Measurements from ENCODE around the gene PRPSAP1. TPM values are rescaled to one million over a fixed set of nuclear protein-coding genes. Genes with fewer than 3 reads are reported as not detected.

PRPSAP1 gene
- total and polyA plus RNA-seq, 7 experiments from 2014 or later, result 19.6 to 59.1 (median 53.3) TPM

- Histone ChIP-seq H3K36me3 (ENCODE audit: control insufficient read depth in 2 of 3, insufficient read depth in 3 of 3, low read length in 3 of 3) (no peaks in the 10 kb centered on the region), H3K27ac (ENCODE audit: low read depth, low read length) (no peak overlapping the region), H3K9me3 (ENCODE audit: control insufficient read depth in 2 of 3, low read length in 3 of 3) (no peaks in the 10 kb centered on the region), H3K27me3 (ENCODE audit: control insufficient read depth in 2 of 2, insufficient read depth in 2 of 2, low read length in 2 of 2) (no peaks in the 10 kb centered on the region), H3K4me1 (ENCODE audit: control insufficient read depth in 2 of 2, insufficient read depth in 2 of 2, low read length in 2 of 2) (no peaks in the 10 kb centered on the region), H3K4me3 (ENCODE audit: low read length) (no peak overlapping the region)
- peaks cover 0 to 2% (median 0%) of the 10 kb centered on the region in 11 donors for H3K9me3 Mint-ChIP-seq
- H3K4me1 Mint-ChIP-seq, result peaks cover 0 to 9% (median 8%) of the 10 kb centered on the region in 7 donors
- no peak overlapping the region for H3K27ac Mint-ChIP-seq
- ATAC-seq (no peak), DNase-seq (no peak)
- POLR2A ChIA-PET, result no interaction called here
- peaks cover 0 to 2% (median 0%) of the 10 kb centered on the region in 5 donors for H3K27me3 Mint-ChIP-seq
- CTCF ChIA-PET, result interaction anchor here (2.0 kb wide), 1 partner anchor 19 kb away, joined by 11 read pairs; no protein-coding TSS in a partner anchor
- H3K4me3 Mint-ChIP-seq, result peak overlapping the region in 2 of 10 donors; percentile 17 to 38
- no peaks in the 10 kb centered on the region for H3K36me3 Mint-ChIP-seq
- intact Hi-C loops (cut with micrococcal nuclease), result no loop called here
Measured at GRCh38 chr17:76379275-76379641, 25.5 kb upstream of the PRPSAP1 start.

DNA sequence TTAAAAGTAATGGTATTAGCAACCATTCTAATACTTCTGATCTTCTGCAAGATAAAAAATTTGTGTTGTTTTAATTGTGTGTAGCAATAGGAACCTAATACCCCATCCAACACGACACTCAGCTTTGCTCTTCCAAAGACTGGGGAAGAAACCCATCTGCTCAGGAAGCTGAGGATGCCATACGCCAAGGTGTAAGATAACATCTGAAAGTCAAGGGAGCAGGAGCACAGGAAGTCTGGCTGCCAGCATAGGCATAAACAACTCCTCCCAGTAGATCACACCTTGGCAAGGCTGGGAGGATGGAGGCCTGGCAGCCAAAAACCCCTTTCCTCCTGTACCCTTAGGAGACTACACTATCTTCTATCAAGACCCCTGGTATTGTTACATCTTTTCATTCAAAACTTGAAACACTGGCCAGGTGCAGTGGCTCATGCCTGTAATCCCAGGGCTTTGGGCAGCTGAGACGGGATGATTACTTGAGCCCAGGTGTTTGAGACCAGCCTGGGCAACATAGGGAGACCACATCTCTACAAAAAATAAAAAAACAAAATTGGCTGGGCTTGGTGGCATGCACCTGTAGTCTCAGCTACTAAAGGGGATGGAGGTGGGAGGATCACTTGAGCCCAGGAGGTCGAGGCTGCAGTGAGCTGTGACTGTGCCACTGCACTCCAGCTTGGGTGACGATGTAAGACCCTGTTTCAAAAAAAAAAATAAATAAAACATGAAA is 25.0 kb upstream of the PRPSAP1 start:
- Mint-ChIP-seq H3K36me3 (no peaks in the 10 kb centered on the region), H3K9me3 (peaks cover 0 to 2% (median 0%) of the 10 kb centered on the region in 11 donors), H3K27ac (no peak overlapping the region), H3K4me3 (no peak overlapping the region), H3K27me3 (peaks cover 0 to 2% (median 0%) of the 10 kb centered on the region in 5 donors), H3K4me1 (peaks cover 0 to 8% (median 8%) of the 10 kb centered on the region in 7 donors)
- Histone ChIP-seq H3K4me3 (ENCODE audit: low read length) (no peak overlapping the region), H3K27me3 (ENCODE audit: control insufficient read depth in 2 of 2, insufficient read depth in 2 of 2, low read length in 2 of 2) (no peaks in the 10 kb centered on the region), H3K36me3 (ENCODE audit: control insufficient read depth in 2 of 3, insufficient read depth in 3 of 3, low read length in 3 of 3) (no peaks in the 10 kb centered on the region), H3K9me3 (ENCODE audit: control insufficient read depth in 2 of 3, low read length in 3 of 3) (no peaks in the 10 kb centered on the region), H3K4me1 (ENCODE audit: control insufficient read depth in 2 of 2, insufficient read depth in 2 of 2, low read length in 2 of 2) (no peaks in the 10 kb centered on the region), H3K27ac (ENCODE audit: low read depth, low read length) (no peak overlapping the region)
- ChIA-PET POLR2A (no interaction called here), CTCF (interaction anchor here (1.0 kb wide), 1 partner anchor 19 kb away, joined by 4 read pairs; no protein-coding TSS in a partner anchor)
- DNase-seq, result no peak
- ATAC-seq, result no peak
- intact Hi-C loops (cut with micrococcal nuclease), result no loop called here

DNA sequence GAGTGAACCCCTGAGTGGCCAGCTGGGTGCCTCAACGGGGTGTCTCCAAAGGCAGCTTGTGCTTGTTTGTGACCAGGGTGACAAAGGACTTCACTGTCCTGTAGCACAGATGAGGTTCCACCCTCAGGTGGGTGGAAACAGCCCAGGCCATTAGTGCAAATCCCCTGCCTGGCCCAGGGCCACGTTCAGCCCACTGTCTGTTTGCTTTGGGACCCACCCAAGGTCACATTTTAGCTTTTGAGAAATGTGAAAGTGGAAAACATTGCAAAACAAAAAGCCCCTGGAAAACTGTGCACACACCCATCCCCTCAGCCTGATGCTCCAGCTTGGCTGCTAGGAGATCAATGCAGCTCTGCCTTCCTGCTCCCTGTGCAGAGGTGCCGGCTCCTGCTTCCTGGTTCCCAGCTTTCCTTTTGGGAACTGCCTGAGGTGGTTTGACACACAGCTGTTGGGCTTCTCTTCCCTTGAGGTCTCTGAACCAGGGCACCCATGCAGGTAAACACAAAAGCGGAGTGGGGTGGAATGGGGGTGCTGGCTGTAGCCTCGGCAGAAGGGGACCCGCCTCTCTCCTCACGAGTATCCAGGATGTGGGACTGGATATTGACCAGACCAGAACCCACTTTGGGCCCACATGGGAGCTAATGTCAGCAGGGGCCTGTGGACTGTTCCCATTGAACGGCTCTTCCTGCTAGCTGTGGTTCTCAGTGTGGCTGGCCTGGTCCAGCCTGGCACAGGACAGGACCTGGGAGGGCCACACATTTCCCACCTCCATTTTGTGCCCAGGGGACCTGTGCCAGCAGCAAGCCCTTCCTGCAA is 22.8 kb upstream of the PRPSAP1 start:
- no peak for ATAC-seq
- no peaks in the 10 kb centered on the region for H3K9me3 ChIP-seq (ENCODE audit: control insufficient read depth in 2 of 3, low read length in 3 of 3)
- ChIA-PET CTCF (interaction anchor here (1.4 kb wide), 1 partner anchor 22 kb away, joined by 4 read pairs; no protein-coding TSS in a partner anchor), POLR2A (no interaction called here)
- H3K4me1 ChIP-seq (ENCODE audit: control insufficient read depth in 2 of 2, insufficient read depth in 2 of 2, low read length in 2 of 2), result no peaks in the 10 kb centered on the region
- no peaks in the 10 kb centered on the region for H3K27me3 ChIP-seq (ENCODE audit: control insufficient read depth in 2 of 2, insufficient read depth in 2 of 2, low read length in 2 of 2)
- Mint-ChIP-seq H3K4me1 (peaks cover 0 to 5% (median 2%) of the 10 kb centered on the region in 7 donors), H3K27ac (no peak overlapping the region), H3K9me3 (peaks cover 0 to 2% (median 0%) of the 10 kb centered on the region in 11 donors), H3K4me3 (no peak overlapping the region), H3K36me3 (no peaks in the 10 kb centered on the region), H3K27me3 (peaks cover 0 to 2% (median 0%) of the 10 kb centered on the region in 5 donors)
- H3K27ac ChIP-seq (ENCODE audit: low read depth, low read length), result no peak overlapping the region
- intact Hi-C loops (cut with micrococcal nuclease), result no loop called here
- H3K36me3 ChIP-seq (ENCODE audit: control insufficient read depth in 2 of 3, insufficient read depth in 3 of 3, low read length in 3 of 3), result no peaks in the 10 kb centered on the region
- no peak for DNase-seq
- H3K4me3 ChIP-seq (ENCODE audit: low read length), result no peak overlapping the region

- Histone ChIP-seq H3K9me3 (ENCODE audit: control insufficient read depth in 2 of 3, low read length in 3 of 3) (no peaks in the 10 kb centered on the region), H3K27ac (ENCODE audit: low read depth, low read length) (no peak overlapping the region), H3K4me1 (ENCODE audit: control insufficient read depth in 2 of 2, insufficient read depth in 2 of 2, low read length in 2 of 2) (no peaks in the 10 kb centered on the region), H3K4me3 (ENCODE audit: low read length) (no peak overlapping the region), H3K27me3 (ENCODE audit: control insufficient read depth in 2 of 2, insufficient read depth in 2 of 2, low read length in 2 of 2) (no peaks in the 10 kb centered on the region), H3K36me3 (ENCODE audit: control insufficient read depth in 2 of 3, insufficient read depth in 3 of 3, low read length in 3 of 3) (no peaks in the 10 kb centered on the region)
- no peaks in the 10 kb centered on the region for H3K9me3 Mint-ChIP-seq
- H3K27me3 Mint-ChIP-seq, result no peaks in the 10 kb centered on the region
- CTCF ChIA-PET, result no interaction called here
- POLR2A ChIA-PET, result no interaction called here
- no peaks in the 10 kb centered on the region for H3K4me1 Mint-ChIP-seq
- H3K4me3 Mint-ChIP-seq, result no peak overlapping the region
- H3K27ac Mint-ChIP-seq, result no peak overlapping the region
- intact Hi-C loops (cut with micrococcal nuclease), result loop anchor here in 1 of 2 donors (2.0 kb wide), 1 partner anchor 13 kb away; the partner anchor contains the start of gene SPHK1
- H3K36me3 Mint-ChIP-seq, result no peaks in the 10 kb centered on the region
- DNase-seq, result no peak
- ATAC-seq, result no peak
Measured at GRCh38 chr17:76371656-76372628, 18.2 kb upstream of the PRPSAP1 start.

DNA sequence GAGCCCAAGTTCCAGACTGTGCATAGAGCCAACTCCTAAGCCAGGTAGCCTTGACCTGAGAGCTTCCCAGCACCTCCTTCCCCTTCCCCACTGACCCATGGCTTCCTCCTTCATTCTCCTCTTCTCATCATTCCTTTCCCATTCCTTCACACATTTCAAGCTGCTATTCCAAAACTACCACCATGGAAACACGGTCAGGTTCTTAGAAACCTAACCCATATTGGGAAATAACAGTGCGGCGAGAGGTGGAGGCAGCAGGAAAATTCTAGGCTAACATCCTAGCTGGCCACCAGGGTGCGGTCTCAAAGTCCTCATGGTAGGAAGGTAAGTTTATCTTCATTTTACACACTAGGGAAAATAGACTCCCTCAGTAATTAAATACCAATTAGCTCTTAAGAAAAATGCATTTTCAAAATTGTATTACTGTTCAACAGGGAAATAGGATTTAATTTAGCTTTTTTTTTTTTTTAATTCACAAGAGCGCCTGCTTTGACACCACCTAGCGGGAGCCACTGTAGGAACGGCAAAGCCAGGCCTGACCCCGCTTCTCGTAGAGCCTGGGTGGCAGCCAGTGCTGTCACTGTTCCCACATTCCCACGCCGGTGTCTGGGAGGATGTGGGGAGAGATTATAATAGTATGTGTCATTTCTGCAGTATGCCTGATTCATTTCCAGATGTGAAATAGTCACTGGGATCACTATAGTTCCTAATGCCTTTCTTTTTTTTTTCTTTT is 16.7 kb upstream of the PRPSAP1 start:
- H3K4me3 ChIP-seq (ENCODE audit: low read length), result no peak overlapping the region
- POLR2A ChIA-PET, result no interaction called here
- no peak for DNase-seq
- no peaks in the 10 kb centered on the region for H3K36me3 ChIP-seq (ENCODE audit: control insufficient read depth in 2 of 3, insufficient read depth in 3 of 3, low read length in 3 of 3)
- intact Hi-C loops (cut with micrococcal nuclease), result loop anchor here in 1 of 2 donors (2.0 kb wide), 1 partner anchor 14 kb away; the partner anchor contains the start of gene SPHK1
- no peaks in the 10 kb centered on the region for H3K27me3 ChIP-seq (ENCODE audit: control insufficient read depth in 2 of 2, insufficient read depth in 2 of 2, low read length in 2 of 2)
- Mint-ChIP-seq H3K4me1 (no peaks in the 10 kb centered on the region), H3K27ac (no peak overlapping the region), H3K9me3 (no peaks in the 10 kb centered on the region), H3K36me3 (no peaks in the 10 kb centered on the region), H3K27me3 (no peaks in the 10 kb centered on the region), H3K4me3 (no peak overlapping the region)
- CTCF ChIA-PET, result interaction anchor here (0.7 to 1.0 kb wide), 2 partner anchors 15 to 38 kb away, joined by 3 read pairs; no protein-coding TSS in a partner anchor
- no peaks in the 10 kb centered on the region for H3K9me3 ChIP-seq (ENCODE audit: control insufficient read depth in 2 of 3, low read length in 3 of 3)
- H3K4me1 ChIP-seq (ENCODE audit: control insufficient read depth in 2 of 2, insufficient read depth in 2 of 2, low read length in 2 of 2), result no peaks in the 10 kb centered on the region
- H3K27ac ChIP-seq (ENCODE audit: low read depth, low read length), result no peak overlapping the region
- ATAC-seq, result no peak
